ENCODE results near the gene TRAP1.
"Not testable (repeated sequence)": the region's sequence is repeated elsewhere in the genome, so short reads cannot be mapped to it uniquely, and the experiment has no call there.

TRAP1 gene

DNA sequence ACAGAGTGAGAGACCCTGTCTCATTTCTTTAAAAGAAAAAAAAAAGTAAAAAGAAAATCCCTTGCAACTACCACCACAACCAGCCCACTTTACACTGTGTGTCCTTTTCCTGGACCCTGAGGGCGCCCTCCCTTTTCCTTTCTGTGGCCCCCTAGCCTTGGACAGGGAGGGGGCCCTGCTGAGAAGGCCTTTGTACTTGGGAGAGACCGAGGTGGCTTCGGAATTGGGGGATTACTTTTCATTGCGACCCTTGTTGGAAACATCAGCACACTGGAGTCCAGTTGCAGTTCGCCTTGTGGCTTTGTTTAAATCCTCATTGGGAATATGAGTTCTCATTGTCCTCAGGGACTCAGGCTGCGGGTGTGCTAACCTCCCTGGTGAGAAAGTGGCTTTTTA is 72.2 kb downstream of the TRAP1 start:
- DNase-seq = no peak

GRCh38 chr16:3643095-3643730 is 74.1 kb downstream of the TRAP1 start:
- no peak for DNase-seq

GRCh38 chr16:3642397-3643094 is 74.8 kb downstream of the TRAP1 start:
- DNase-seq = no peak

DNA sequence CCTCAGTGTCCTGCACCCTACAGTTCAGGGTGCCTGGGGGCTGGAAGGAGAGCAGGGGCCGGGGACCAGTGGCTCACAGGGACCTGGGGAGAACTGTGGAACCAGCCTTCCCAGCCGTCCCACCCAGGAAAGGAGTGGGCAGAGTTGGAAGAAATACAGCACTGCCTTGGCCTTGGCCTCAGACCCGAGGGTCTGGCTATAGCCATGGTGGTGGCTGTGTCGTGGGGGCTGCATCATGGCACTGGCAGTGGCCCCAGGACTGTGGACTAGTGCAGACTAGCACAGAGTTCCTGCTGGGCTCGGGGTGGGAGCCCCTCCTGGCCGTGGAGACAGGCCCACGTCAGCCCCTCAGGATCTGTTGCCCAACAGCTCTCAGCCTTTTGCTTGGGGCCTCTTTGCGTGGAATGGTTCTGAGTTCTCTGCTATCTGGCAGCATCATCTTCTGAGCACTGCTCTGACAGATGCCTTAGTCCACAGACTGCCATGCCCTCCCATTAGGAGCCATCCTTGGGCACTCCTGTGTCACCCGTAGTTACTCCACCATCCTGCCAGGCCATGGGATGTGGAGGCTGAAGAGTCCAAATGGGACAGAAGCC is 75.4 kb downstream of the TRAP1 start:
- DNase-seq = no peak

DNA sequence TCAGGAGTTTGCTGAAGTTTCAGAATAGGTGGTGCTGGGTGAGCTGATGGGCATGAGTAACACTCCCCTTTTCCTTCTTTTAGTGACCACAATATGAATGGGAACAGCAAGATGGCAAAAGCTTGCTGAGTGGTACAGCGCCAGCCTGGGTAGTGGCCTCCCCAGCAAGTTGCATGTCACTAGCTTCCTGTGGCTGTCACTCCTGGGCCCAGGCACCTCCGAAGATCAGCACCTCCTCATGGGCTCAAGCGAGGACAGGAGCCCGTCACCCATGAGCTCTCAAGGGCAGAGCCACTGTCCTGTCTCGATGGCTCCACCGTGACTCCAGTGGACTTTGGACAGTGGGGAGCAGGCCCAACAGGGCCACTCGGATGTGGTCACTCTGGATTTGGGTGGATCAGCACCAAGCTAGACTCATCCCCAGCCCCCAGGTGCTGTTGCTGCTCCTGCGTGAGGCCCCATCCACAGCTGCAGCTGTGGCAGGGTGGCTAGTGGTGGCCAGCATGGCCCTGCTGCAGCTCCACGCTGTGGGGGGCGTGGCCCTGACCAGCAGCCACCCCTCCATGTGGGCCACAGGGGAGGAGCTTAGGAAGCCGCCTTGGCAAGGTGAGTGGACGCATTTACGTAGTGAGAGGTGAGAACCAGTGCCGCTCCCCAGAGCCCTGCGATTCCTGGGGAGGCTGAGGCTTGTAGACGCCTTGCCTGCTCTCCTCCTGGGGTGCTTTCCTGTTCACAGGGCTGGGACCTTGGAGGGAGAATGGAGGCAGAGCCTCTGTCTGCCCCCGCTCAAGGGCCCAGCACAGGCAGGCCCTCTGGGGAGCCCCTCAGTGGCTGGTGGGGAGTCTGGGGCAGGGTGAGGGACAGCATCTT is 76.5 kb downstream of the TRAP1 start:
- no peak for DNase-seq

GRCh38 chr16:3640207-3640606 is 77.1 kb downstream of the TRAP1 start:
- no peak for DNase-seq

DNA sequence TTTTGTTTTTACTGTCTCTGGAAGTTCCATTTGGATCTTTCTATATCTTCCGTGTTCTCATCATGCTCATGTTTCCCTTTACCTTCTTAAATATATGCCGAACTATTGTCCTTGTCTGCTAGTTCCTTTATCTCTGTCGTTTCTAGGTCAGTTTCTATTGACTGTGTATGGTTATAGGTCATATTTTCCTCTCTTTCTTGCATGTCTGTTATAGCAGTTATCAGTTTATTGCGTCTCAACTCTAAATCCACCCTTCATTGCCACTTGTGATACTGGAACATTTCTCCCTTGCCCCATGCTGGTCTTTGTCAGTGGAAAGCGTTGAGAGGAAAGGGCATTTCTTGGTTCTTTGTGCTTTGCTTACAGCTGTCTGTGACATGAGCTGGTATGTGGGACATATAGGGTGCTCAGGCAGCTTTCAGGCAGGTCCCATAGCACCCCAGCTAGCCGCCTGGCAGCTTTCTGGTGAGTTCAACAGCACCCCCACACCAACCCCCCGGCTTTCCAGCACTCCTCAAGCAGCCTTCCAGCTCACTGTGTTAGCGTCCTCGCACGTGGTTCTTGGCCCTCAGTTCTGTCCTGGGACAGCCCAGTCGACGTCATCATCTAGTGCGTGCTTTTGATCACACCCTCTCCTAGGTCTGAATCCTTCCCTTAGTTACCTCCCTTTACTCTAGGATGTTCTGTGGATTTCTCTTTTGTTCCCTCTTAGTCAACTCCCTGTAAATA is 78.2 kb downstream of the TRAP1 start:
- DNase-seq = no peak

DNA sequence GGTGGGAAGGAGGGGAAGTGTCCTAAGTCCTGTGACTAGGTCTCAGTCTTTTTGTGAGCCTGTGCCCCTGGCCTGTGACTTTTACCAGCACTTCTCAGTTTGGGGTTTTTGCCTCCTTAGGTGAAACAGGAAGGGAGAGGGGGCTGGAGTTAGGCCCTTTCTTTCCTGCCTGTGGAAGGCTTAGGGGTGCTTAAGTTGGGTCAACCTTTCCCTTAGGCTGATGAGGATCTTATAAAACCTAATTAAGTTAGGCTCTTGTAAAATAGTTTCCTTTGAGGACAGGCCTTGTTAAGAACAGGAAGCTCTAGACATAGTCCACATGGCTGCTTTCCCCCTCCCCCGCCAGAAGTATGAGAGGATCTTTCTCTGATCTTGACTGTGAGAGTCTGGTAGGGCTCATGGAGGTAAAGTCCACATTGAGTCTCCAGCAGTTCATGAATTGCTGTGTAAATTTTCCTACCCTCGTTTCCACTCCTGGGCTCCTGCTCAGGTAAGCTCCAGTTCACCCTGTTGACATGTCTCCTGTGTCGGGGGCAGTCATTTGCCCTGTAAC is 79.9 kb downstream of the TRAP1 start:
- no peak for DNase-seq

DNA sequence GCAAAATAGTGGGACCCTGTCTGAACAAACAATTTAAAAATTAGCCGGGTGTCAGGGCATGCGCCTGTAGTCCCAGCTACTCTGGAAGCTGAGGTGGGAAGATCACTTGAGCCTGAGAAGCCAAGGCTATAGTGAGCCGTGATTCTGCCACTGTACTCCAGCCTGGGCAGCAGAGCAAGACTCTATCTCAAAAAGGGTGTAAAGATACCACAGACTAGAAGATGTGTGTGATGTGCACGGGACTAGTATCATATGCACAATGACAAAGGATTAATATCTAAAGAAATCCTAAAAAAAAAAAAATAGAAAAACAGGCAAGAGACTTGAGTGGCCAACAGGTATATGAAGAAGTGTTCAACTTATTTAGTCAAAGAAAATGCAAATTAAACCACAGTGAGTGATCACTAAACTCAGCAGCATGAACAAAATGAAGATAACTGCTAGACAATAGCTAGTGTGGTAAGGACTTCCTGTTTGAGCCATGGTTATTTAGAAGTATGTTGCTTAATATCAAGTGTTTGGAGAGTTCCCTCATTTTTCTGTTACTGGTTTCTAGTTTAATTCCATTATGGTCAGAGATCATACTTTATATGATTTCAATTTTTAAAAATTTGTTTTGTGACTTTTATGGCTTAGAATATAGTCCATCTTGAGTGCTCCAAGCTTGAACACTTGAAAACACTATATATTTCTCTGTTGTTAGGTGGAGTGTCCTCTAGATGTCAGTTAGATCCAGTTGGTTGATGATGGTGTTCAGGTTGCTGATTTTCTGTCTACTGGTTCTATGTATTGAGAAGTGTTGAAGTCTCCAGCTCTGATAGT is 91.2 kb downstream of the TRAP1 start:
- no peak for DNase-seq

DNA sequence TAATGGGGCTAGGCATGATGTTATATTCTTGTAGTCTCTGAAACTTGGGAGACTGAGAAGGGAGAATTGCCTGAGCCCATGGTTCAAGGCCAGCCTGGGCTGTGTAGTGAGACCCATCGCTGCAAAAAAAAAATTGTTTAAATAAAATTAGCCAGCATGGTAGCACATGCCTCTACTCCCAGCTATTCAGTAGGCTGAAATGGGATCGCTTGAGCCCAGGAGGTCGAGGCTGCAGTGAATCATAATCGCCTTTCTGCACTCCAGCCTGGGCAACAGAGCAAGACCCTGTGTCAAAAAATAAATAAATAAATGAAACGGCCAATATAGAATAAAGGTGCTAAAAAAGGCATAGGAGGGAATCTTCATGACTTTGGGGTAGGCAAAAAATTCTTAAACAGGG is 92.0 kb downstream of the TRAP1 start:
- DNase-seq = no peak

DNA sequence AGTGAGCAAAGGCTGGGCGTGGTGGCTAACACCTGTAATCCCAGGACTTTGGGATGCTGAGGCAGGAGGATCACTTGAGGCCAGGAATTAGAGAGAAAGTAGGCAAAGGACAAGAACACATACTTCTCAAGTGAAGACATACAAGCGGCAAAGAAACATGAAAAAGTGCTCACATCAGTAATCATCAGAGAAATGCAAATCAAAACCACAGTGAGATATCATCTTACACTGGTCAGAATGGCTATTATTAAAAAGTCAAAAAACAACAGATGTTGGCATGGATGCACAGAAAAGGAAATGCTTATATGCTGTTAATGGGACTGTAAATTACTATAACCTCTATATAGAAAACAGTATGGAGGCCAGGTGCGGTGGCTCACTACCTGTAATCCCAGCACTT is 93.7 kb downstream of the TRAP1 start:
- no peak for DNase-seq

- no peak for DNase-seq
Measured at GRCh38 chr16:3618769-3619141, 98.6 kb downstream of the TRAP1 start.

- DNase-seq = no peak
Measured at GRCh38 chr16:3612510-3613466, 104.5 kb downstream of the TRAP1 start.

DNA sequence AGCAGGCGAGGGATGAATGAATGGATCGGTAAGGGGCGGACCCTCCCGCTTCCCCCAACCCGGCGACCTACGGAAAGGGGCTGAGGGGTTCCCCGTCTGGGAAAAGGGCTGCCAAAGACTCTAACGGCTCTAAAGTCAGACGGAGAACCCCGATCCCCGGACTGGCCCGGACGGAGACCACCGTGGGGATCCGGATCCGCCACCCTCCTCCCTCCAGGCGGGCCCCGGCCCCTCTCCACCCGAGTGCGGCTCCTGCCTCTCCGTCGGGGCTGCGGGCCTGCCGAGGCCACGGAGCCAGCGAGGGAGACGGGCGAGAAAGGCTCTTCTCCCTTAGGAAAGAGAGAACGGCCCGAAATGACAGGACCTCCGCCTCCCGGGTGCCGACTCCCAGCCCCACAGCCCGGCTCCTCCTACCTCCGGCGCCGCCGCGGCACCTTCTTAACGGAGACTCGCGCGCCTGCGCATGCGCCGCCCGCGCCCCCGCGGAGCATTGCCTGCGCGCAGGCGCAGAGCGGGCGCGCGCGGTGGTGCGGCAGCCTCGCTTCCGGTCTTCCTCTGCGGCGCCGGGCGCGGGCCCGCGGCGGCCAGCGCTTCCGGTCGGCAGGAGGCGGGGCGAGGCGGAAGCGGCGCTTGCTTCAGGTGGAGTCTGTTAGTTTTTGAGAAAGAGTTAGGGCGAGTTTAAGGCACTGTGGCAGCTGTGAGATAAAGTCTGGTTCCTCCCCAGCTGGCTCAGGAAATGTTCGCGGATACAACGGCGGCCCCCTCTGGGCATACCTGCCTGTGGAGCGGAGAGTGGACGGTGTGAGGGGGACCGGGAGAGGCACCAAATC is 106.0 kb downstream of the TRAP1 start, which contains the start of gene SLX4:
Gene SLX4 (minus strand): TSS at position 461 of the 830 bp plus-strand sequence. CDS start 2,642 bp downstream, outside the sequence.
- peak; percentile 47 for DNase-seq

DNA sequence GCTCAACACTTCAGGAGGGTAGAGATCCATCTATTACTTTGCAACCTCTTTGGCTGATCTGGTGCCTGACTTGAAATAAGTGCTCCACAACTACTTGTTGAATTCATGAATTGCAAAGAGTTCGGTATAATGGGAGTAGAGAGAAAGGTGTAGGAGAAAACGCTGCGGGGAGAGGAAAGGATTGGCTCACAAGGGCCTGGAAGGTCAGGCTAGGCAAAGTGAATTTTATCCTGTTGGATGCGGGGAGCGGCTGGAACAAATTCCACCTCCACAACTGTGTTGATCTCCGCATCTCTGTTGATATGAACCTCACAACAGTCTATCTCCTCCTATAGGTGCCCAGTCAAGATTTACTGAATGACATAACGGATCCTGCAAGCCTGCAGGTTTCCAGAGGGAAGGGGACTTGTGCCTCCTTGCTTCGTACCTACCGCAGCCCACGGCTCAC is 106.6 kb downstream of the TRAP1 start:
- DNase-seq = no peak

GRCh38 chr16:3609895-3610697 is 107.2 kb downstream of the TRAP1 start:
- no peak for DNase-seq

GRCh38 chr16:3608976-3609375 is 108.3 kb downstream of the TRAP1 start:
- DNase-seq = not testable (repeated sequence)

- no peak for DNase-seq
Measured at GRCh38 chr16:3608069-3608468, 109.3 kb downstream of the TRAP1 start.
